HG03025 (cell line): Measurements from ENCODE around the gene LYRM1.
"Not testable (repeated sequence)": the region's sequence is repeated elsewhere in the genome, so short reads cannot be mapped to it uniquely, and the experiment has no call there.

ENCODE experiments used
- ATAC-seq: cut with Tn5 transposase; IDR thresholded peaks from one replicate; pipeline ENCODE4 v1.9.1; 2021; ENCODE audit warnings: mild to moderate bottlenecking, moderate library complexity; ENCODE audit not compliant: unreplicated experiment, low FRiP score

Gene LYRM1

GRCh38 chr16:20930365-20930690, 29.8 kb downstream of the LYRM1 start:
- ATAC-seq: no peak

DNA sequence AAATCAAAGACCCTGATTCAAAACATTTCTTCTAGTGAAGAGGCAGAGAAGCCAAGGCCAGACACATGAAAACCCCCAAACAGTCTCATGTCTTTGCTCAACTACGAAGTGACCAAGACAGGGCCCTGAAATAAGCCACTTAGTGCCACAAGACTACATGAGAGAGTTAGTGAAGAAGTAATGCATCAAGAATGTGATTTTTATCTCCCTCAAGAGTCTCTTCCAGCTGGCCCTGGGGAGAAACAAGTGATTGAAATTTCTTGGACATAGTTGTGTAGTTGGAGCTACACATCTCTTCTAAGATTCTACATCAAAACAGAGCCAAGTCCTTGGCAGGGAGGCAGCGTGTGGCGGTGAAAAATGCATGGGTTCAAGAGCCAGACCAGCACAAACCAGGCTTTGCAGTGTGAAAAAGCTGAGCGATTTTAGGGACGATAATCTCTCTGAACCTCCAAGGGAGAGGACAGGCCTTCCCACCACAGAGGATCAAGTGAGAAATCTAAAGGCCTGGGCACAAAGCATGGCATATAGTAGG, 30.6 kb downstream of the LYRM1 start:
- ATAC-seq: no peak

DNA sequence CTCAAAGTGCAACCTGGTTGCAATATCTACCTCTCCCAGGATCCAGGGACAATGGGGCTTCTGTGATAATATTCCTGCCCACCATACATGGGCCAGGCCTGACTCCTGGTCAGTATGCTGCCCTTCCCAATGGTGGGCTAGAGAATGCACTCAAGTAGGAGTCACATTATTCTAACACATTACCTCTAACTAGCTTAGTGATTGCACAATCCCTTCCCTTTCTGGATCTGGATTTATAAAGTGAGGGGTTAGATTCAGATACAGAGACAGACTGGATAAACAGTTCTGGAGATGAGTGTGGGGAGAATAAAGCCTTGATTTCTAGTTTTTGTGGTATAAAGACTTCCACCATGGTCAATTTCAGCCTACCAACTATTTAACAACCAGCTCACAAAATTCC, 33.0 kb downstream of the LYRM1 start:
- ATAC-seq: no peak

DNA sequence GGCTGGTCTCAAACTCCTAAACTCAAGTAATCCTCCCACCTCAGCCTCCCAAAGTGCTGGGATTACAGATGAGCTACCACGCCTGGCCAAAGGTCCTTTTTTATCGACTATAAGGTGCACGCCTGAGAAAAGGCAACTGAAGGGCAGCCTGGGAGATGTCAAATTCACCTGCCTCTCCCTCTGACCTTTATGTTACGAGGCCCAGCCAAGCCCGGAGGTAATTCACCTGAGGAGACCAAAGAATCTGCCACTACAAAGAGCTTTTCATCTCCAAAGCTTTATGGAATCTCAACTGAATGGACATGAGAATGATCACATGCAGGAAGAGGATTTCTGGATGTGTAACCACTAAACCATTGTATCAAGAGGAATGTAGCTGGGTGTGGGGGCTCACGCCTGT, 37.2 kb downstream of the LYRM1 start:
- no peak for ATAC-seq

GRCh38 chr16:20938426-20938825, 37.9 kb downstream of the LYRM1 start:
- ATAC-seq: no peak

- no peak for ATAC-seq
Measured at GRCh38 chr16:20939611-20940010, 39.0 kb downstream of the LYRM1 start.

DNA sequence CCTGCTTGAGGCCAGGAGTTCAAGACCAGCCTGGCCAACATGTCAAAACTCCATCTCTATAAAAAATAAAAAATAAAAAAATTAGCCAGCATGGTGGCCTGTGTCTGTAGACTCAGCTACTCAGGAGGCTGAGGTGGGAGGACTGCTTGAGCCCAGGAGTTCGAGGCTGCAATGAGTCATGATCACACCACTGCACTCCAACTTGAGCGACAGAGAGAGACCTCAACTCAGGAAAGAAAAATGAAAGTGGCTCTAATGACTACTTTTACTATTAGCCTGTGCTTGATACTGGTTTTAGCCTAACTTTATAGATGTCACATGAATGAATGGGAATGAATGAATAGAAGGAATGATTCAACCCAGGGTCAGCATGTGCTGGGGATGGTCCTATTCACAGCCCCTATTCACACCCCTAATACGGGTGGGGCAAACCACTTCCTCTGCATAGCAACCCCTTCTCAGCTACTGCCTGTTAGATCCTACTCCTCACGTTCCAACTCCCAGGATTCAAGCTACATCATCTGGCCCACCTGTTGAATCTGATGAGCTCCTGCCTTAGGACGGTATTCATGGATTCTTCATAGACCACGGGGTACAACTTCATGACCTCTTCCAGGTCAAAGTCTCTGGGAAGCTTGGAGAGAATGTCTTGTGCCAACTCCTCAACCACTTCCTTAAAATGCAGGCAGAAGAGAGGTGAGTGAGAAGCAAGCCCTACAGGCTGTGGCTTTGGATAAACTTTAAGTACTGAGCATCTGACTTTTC, 40.5 kb downstream of the LYRM1 start:
- no peak for ATAC-seq

- ATAC-seq: no peak
Measured at GRCh38 chr16:20941636-20941926, 41.0 kb downstream of the LYRM1 start.

GRCh38 chr16:20942256-20942655, 41.7 kb downstream of the LYRM1 start:
- no peak for ATAC-seq

GRCh38 chr16:20944861-20945574, 44.4 kb downstream of the LYRM1 start:
- no peak for ATAC-seq

DNA sequence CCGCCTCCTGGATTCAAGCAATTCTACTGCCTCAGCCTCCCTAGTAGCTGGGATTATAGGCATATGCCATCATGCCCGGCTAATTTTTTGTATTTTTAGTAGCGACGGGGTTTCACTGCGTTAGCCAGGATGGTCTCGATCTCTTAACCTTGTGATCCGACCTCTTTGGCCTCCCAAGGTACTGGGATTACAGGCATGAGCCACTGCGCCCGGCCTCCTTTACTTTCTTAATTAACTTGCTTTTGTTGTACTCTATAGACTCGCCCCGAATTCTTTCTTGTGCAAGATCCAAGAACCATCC, 45.0 kb downstream of the LYRM1 start:
- not testable (repeated sequence) for ATAC-seq

DNA sequence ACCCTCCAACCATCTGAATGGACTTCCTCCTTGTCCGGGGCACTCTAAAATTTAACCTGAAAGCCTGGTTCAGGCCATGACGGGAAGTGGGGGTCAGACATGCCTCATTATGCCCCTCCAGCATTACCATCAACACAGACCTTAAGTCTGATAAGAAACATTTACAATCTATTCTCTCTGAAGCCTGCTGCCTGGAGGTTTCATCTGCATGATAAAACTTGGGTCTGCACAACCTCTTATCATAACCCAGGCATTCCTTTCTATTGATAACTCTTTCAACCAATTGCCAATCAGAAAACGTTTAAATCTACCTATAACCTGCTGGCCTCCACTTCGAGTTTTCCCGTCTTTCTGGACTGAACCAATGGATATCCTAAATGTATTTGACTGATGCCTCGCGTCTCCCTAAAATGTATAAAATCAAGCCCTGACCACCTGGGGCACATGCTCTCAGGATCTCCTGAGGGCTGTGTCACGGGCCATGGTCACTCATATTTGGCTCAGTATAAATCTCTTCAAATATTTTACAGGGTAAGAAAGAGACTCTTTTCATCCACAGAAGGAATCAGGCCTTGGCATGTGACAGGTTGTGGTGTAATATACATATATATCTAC, 45.6 kb downstream of the LYRM1 start:
- ATAC-seq: no peak

- ATAC-seq: no peak
Measured at GRCh38 chr16:20948444-20948843, 47.9 kb downstream of the LYRM1 start.

DNA sequence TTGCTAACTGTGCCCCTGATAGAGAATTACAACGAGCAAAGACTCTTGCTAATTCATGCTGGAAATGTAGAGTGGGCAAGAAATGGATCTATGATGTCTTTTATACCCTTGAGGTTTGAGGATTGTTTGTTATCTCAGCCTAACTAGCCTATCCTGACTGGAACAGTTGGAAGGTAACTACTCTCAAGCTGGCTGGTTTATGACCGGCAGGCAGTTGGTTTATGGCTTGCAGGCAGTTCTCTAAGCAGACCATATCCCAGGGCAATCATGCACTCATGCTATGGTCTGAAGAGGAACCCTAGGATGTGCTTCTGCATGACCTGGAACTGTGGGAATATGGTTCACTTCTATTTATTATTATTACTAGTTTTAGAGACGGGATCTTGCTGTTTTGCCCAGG, 49.1 kb downstream of the LYRM1 start:
- ATAC-seq: no peak

DNA sequence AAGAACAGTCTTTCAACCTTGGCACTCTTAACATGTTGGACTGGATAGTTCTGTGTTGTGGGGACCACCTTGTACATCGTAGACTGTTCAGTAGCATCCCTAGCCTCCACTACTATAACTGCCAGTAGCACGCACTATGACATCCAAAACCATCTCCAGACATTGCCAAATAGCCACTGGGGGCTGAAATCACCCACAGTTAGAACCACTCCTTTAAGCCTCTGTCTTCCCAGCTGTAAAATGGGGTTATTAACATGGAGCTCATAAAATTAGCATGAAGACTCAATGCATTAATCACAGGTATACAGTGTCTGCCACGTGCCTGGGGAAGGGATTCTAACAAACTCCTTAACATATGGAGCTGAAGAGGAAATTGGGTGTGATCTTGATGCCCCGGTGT, 49.7 kb downstream of the LYRM1 start:
- no peak for ATAC-seq

DNA sequence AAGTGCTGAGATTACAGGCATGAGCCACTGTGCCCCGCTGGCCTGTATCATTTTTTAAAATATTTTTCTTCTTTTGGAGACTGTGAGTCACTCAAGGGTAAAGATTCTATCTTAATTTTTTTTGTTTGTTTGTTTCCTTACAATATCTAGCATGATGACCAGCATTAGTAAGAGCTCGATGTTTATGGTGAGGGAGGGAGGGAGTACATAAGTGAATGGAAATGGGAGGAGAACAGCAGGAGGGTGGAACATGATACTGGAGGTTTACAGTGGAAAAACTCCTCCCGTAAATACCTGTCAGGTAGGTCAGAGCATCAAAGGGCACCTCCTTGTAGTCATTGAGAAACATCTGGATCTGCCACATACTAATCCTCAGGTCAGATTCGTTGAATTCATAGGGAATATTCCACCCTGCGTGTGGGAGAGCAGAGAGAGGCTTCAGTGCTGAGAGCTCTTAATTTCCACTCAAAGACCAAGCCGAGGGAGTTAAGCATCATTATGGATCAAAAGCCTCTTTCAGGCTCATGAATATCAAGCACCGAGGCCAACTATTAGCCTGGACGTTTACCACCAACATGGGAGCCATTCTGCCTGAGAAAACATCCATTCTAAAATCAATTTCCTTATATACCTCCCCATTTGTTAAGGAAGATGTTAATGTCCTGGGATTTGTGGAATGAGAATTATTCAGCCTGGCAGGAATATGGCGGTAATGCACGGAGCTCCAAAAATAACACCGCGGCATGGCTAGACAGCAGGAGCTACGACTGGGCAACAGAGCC, 51.8 kb downstream of the LYRM1 start:
- ATAC-seq: no peak

DNA sequence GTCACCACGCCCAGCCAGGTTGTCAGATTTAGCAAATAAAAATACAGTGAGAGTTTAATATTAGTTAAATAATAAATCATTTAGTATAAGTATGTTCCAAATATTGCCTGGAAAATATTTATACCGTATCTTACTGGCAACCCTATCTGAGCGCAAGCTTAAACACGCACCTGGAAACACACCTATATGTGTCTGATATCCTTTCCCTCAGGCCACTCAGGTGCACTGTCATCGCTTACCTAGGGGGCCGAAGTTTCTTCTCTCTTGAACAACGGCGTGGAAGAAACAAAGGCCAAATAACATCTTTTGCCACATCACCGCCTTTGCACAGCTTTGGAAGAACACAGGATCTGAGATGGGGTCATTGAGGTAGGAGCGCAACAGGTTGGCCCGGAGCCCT, 54.0 kb downstream of the LYRM1 start:
- no peak for ATAC-seq

DNA sequence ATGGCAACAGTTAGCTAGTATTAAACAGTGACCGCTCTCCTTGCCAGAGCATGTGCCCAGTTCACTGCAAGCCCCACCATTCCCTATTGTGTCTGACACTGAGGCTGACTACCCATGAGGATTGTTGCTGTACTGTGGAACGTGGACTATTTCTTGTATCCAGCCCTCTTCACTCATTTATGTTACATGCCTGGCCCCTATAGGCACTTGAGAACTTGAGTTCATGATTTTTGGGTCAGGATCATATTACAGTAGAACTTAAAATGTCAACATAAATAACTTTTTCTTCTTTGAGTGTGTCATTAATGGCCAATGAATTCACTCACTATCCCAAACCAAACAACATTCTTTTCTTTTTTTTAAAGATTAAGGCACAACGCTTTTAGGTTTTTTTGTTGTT, 55.7 kb downstream of the LYRM1 start:
- no peak for ATAC-seq

GRCh38 chr16:20957153-20957552, 56.6 kb downstream of the LYRM1 start:
- ATAC-seq: no peak

DNA sequence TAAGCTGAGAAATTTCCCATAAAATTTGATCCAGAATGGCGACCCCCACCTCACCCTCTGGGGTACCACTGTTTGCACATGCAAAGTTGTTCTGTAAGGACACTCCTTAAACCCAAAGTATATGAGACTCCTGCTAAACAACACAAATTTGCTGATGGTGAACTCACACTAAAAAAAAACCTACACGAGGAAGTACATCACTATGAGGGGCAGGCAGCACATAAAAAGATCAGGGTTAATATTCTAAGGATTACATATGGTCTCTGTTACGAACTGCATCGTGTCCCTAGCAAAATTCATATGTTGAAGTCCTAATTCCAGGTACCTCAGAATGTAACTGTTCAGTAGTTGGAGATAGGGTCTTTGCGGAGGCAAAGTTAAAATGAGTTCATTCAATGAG, 60.3 kb downstream of the LYRM1 start:
- no peak for ATAC-seq

DNA sequence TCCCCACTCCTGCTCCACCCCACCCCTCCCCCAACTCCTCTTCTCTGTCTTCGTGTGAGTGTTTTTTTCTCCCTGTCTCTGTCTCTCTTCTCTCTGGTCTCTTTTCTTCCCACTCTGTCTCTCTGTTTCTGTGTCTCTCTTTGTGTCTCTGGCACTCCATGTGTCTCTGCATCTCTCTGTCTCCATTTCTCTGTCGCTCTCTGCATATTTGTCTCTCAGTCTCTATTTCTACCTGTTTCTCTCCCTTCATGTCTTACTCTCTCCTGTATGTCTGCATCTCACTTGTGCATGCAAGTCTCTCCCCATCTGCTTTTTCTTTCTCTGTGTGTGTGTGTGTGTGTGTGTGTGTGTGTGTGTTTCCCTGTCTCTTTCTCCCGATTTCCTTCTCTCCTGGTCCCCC, 68.2 kb downstream of the LYRM1 start:
- ATAC-seq: no peak
